ENCODE data around the gene QSOX2. TPM values are rescaled to one million over a fixed set of nuclear protein-coding genes. Genes with fewer than 3 reads are reported as not detected.

QSOX2 gene
- total and polyA plus RNA-seq, 2 experiments from 2014 or later: 9.2 to 29.2 TPM

- TF ChIP-seq ETS1 (IDR thresholded peaks at IDR 0.05) (no peak), JUNB (IDR thresholded peaks at IDR 0.05; ENCODE audit: unreplicated experiment) (no peak), ZNF114 (CRISPR knock-in tag; IDR thresholded peaks at IDR 0.05) (no peak), NANOG (IDR thresholded peaks at IDR 0.05; ENCODE audit: borderline replicate concordance) (no peak), POLR2AphosphoS5 (IDR thresholded peaks at IDR 0.05; ENCODE audit: low read depth) (no peak), CREB1 (CRISPR knock-in tag; IDR thresholded peaks at IDR 0.05; ENCODE audit: low read depth) (no peak), EZH2phosphoT487 (IDR thresholded peaks at IDR 0.05; ENCODE audit: unreplicated experiment) (no peak), STAT1 (IDR thresholded peaks at IDR 0.05; ENCODE audit: unreplicated experiment) (no peak)
Observed at GRCh38 chr9:136186386-136186785, 59.2 kb downstream of the QSOX2 start (continued).

GRCh38 chr9:136185596-136186366 is 59.8 kb downstream of the QSOX2 start:
- Mint-ChIP-seq H3K36me3 (ENCODE audit: low read depth) (no peaks in the 10 kb centered on the region), H3K27ac (no peak overlapping the region), H3K4me3 (no peak overlapping the region), H3K9me3 (no peaks in the 10 kb centered on the region), H3K4me1 (peaks cover 12% of the 10 kb centered on the region; the same call in 2 of the 3 replicates), H3K27me3 (ENCODE audit: insufficient read depth, low read depth, poor library complexity) (peaks cover 16% of the 10 kb centered on the region)
- no peak overlapping the region for H3K27ac ChIP-seq (ENCODE audit: low read depth)
- H3F3A ChIP-seq (replicated peaks; ENCODE audit: low read depth): no peaks in the 10 kb centered on the region
- H3K4me1 ChIP-seq (ENCODE audit: insufficient read depth): peaks cover 5% of the 10 kb centered on the region; the same call in 1 of the 2 replicates
- ATAC-seq (0 out of 3 replicates have a peak, but pooled peaks have one; percentile 7), DNase-seq (ENCODE audit: low spot score) (peak; percentile 6)
- H3K36me3 ChIP-seq (ENCODE audit: insufficient read depth): no peaks in the 10 kb centered on the region
- no peak overlapping the region for H3K4me3 ChIP-seq
- H4K20me1 ChIP-seq (replicated peaks; ENCODE audit: insufficient read depth): no peaks in the 10 kb centered on the region
- H3K79me2 ChIP-seq (replicated peaks; ENCODE audit: insufficient read depth): no peaks in the 10 kb centered on the region
- H2AFZ ChIP-seq: no peak overlapping the region
- no peak overlapping the region for H3K4me2 ChIP-seq
- peaks cover 6% of the 10 kb centered on the region; the same call in 1 of the 2 replicates for H3K27me3 ChIP-seq (ENCODE audit: insufficient read depth)
- H3K9me2 ChIP-seq (ENCODE audit: insufficient read depth): no peaks in the 10 kb centered on the region
- TF ChIP-seq ZNF462 (CRISPR knock-in tag; IDR thresholded peaks at IDR 0.05) (no peak), EZH2 (IDR thresholded peaks at IDR 0.05; ENCODE audit: low read depth, unreplicated experiment) (no peak), ZNF114 (CRISPR knock-in tag; IDR thresholded peaks at IDR 0.05) (no peak), ETS1 (IDR thresholded peaks at IDR 0.05) (no peak), JUNB (IDR thresholded peaks at IDR 0.05; ENCODE audit: unreplicated experiment) (no peak), POLR2AphosphoS5 (IDR thresholded peaks at IDR 0.05; ENCODE audit: low read depth) (no peak), ZNF331 (CRISPR knock-in tag; IDR thresholded peaks at IDR 0.05; ENCODE audit: low read depth) (no peak), NANOG (IDR thresholded peaks at IDR 0.05; ENCODE audit: borderline replicate concordance) (no peak), CTCF (conservative IDR thresholded peaks at IDR 0.05; ENCODE audit: low read depth in 2 of 2) (no peak), STAT1 (IDR thresholded peaks at IDR 0.05; ENCODE audit: unreplicated experiment) (no peak)
